SW 1271 (cell line): ENCODE results near the gene HDLBP.

Experiments used
- DNase-seq, 2 experiments: peaks; one replicate each; lab custom pipeline; 2025; lab: John Stamatoyannopoulos, UW

The HDLBP gene

DNA sequence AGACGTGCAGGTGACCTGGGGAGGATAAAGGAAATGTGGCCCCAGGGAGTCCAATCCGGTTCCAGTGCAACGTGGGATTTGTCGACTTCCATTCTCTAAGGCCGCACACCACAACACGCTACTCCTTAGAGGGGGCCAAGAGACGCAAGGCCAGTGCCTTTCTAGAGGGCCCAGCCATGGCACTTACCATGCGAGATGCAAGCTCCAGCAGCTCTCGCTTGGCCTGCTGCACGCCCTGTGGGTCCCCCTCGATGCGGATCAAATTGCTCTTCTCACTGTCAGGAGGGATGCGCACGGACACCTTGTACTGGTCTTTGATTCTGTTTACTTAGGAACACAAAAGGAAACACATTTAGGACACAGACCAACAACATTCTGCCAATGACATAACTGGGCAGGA, 65.8 kb downstream of the HDLBP start:
- no peak for DNase-seq

DNA sequence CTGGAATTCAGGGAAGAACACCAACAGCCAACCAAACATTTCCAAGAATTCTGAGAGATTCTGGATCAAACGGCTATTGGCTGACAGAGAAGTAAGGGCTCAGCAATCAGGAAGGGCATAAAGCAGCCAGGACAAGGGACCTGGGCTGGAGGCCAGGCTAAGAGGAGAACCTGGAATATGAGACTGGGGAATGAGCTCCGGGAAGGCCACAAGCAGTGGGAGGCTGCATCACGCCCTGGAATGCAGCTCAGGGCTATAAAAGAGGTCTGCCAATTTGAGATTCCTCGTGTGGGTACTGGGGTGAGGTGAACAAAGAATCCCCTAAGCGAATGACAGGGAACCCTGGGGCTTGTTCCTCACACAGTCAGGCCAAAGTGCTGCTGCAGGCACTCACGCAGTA, 66.6 kb downstream of the HDLBP start:
- DNase-seq = no peak

DNA sequence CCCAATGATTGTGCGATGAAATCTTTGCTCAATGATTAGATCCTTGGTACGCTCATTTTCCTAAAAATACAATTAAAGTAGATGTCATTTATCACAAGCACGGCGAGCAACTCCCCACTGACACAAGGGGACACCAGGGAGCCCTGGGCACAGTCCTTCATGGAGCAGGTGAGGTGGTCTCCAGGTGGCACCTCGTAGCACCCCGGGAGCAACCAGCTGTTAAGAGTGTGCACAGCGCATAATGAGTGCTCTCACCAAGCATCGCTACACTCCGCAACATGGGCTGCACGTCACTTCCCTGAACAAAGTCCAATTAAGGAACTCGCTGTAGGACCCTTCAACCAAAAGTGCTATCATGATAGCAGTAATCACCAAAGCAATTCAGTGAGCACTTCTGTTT, 67.2 kb downstream of the HDLBP start:
- DNase-seq = no peak

DNA sequence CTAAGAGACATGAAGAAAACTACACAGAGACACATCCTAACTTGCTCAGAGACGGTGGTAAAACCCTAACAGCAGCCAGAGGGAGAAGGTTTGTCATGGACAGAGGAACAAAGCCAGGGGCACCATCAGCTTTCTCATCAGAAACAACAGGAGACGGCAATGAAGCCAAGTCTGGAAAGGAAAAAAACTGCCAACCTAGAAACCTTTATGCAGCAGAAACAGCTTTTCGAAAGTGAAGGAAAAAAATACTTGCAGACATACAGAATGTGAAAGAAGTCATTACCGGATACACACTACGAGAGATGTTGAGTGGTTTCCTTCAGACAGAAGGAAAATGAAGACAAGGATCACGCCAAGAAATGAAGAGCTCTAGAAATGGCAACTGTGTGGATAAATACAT, 71.1 kb downstream of the HDLBP start:
- no peak for DNase-seq

DNA sequence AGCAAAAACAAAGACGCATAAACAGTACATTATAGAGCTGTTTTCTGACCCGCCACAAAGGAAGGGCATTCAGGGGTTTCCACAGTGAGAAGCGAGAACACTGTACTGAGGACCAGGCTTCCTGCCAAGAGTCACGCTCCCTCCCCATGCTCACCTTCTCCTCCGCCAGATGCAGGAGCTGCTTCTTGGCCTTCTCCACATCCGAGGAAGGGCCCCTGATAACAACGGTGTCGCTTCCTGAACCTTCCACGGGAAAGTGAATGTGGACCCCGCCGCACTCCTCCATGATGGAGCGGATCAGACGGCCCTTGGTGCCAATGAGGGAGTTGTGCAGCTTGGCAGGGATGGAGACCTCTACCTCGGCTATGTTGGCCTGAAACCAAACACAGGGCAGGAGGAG, 73.2 kb downstream of the HDLBP start:
- no peak for DNase-seq

DNA sequence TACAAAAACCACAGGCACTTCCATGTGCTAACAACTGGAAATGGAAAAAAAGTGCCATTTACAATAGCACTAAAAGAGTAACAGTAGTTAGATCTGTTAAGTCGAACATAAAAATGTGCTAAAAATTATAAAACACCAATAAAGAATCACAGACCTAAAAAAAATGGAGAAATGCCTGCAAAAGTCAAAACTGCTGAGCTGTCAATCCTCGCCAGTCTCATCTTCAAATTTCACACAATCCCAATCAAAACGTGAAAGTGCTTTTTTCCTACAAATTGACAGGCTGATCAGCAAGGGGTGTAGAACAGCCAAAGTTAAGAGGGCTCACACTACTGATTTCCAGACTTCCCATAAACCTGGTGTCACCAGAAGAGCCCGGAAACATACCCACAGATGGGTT, 73.8 kb downstream of the HDLBP start:
- DNase-seq = no peak

DNA sequence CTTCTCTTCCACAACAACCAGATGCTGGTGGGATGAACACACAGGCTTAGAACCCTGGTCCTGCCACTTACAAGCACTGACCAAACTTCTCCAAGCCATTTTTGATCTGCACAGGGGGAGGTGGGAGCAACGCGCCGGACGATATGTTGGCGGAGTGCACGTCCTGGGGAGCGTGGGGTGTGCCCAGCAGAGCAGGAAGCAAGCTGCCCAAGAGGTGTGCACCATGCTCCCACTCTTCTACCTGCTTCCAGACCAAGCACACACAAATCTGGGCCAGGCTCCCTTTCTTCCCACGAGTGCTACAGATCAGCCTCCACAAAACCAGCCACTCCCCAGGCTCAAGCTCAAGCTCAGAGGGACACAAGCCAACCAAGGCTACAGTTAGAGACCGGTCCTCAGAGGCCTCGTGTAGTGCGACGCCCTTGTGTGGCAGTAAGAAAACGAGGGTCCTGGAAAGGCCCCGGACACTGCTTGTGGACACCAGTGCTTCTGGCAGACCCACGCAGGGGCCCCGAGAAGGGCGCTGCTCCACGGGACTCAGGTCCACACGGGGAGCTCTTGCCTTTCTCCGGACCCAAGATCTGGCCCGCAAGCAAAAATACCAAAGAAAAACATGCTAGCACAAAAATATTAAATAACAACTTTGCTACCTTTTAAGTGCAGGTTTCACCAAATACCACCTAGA, 75.0 kb downstream of the HDLBP start:
- no peak for DNase-seq

DNA sequence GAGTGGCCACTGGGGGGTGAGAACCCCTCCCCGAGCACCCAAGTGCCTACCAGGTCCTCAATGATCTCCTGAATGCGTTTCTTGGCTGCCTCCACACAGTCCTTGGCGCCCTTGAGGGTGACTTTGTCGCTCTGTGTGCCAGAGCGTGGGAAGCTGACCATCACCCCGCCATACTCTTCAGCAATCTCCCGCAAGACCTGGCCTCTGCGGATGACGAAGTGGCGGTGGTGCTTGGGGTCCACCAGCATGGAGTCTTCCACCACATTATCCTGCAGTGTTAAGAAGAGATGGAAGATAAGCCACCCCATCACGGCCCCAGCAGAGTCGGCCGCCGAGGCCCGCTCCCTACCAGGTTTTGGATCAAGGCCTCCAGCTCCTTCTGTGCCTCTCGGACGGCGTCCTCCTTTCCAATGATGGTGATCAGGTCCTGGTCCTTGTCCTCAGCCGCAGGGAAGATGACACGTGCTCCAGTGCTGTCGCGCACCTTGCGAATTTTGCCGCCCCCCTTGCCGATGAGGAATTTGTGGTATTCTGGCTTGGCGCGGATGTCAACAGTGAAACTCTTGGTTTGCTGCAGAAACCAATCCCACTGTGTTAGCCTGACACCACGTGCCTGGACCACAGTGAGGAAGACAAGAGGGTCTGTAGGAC, 75.8 kb downstream of the HDLBP start:
- DNase-seq = no peak

DNA sequence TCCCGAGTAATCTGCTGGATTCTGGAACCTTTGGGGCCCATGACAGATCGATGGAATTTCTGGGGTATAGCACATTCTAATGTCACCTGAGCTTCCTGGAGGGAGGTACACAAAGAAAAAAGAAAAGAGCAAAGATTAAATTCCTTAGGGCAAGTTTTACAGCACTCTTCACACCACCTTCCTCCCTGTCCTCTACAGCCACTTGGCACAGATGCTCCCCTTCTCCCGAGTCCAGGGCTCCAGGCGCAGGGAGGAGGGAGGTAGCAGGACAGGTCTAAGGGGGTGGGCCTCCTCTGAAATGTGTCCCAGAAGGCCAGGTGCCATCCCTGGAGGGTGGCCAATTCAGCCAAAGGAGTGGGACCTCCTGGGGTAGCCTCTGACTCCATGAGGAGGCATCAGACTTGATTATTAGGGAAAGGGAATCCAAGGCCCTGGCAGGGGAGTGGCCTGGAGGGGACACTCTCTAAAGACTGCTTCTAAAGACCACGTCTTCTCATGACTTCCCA, 76.7 kb downstream of the HDLBP start:
- no peak for DNase-seq

DNA sequence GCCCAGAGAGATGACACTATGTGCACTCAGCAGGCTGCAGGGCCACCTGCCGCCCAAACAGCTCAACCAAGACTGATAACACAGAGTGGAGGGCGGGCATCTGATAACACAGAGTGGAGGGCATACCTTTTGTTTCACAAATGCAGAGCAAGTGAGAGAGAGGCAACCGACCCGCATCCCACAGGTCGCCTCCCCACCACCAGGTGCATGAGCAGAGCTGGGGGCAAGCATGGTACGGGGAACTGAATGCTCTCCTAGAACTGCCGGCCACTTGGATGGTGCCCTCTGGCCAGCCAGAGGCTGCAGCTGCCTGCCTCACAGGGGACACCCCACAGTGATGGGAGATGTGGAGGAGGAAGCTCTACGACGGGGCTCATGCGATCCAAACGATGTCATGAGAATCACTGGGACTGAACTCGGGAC, 77.5 kb downstream of the HDLBP start:
- DNase-seq = no peak

DNA sequence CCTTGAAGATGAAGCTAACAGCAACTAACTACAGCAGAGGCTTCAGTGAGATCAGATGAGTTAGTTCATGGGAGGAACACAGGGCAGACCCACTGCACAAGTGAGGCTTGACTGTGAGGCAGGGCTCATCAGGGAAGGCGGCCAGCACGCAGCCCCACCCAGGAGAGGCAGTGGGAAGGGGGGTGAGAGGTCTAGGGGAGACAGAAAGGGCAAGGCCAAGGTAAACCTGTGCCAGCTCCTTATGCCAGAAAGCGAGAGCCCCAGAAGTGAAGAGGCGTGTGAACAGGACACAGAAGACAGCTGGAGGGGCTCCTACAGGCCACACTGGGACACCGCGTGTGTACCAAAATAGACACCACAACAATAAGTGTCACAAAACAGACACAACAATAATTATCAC, 78.4 kb downstream of the HDLBP start:
- no peak for DNase-seq

DNA sequence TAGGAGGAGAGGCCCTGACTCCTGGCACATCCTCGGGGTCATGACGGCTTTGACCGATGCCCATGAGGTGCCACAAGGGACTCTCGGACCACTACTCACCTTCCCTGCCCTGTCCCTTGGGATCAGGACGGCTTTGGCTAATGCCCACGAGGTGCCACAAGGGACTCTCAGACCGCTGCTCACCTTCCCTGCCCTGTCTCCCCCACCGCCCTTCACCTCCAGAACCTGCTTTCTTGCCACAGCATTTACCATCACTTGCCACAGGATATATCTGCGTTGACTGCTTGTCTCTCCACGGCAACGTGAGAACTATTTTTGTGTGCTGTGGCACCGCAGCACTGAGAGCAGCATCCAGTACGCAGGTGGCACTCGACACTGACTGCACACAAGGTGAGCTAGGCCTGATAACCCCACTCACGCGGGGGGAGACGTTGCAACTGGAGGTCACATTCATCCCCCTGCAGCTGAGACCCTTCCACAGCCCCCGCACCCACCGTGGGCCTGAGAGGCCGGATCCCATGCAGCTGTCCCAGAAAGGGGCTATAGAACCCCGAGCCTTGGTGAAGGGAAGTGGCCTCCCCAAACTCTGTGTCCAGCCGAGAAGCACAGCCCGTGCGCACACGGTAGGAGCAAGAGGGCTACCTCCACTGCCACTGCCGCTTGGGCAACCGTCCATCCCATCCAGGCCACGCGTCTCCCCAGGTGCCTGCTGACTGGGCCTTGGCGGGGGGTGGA, 79.4 kb downstream of the HDLBP start:
- DNase-seq = no peak

DNA sequence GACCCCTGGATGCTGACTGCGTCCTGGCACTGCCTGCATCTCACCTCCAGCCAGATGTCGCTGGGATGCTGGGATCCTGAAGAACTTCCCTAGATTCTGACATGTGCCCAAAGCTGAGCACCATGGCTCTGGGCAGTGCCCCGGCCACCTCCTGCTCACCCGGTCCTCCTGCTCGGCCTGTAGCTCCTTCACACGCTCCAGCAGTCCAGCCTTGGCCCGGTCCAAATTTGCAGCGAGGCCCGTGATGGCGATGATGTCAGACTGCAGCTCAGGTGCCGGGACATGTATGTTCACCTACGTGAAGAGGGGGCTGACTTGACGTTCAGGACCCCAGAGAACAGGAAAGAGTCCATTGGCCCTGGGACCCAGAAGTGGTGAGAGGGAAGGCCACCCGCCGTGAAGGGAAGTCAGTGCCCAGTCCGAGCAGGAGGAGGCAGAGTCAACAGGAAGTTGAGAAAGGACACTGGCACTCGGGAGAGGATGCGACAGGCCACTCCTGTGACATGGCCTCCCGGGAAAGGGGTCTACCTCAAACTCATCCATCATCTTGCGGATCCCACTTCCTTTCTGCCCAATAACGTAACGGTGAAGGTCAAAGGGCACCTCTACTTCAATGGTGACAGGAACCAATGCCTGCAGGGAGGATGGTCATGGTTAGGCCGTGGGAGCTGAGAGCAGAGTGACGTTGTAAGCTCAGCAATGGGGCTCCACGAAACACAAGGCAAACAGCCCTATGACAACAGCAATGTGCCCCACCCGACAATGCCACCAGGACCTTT, 80.3 kb downstream of the HDLBP start:
- no peak for DNase-seq

DNA sequence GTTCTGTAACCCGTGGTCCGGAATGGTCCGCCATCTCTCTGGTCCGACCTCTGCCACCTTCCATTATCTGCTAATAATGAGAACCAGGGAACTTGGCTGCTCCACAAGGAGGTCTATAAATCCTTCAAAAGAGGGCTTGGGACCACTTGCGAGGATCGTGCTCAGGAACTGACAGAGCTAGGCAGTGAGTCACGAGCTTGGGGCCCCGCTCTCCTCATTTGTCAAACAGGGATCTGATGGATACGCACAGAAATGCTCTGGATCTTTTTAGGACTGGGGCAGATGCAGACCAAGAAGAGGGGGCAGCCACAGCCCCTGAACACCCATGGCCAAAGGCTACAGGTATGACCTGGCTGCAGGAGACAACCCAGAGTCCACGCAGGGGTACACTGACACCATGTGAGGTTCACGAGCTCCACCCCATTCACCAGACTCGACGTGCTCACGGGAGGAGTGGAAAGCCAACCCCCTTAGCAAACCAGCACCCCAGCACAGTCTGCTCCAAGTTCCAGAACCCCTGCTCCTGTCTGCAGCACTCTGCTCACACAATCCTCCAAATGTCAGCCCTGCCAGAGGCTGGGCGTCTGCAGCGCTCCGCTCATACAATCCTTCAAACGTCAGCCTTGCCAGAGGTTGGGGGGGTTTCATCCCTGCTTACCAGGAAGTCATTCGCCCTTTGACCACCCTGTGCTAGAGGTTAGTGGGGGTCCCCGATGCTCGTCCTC, 81.2 kb downstream of the HDLBP start:
- no peak for DNase-seq

DNA sequence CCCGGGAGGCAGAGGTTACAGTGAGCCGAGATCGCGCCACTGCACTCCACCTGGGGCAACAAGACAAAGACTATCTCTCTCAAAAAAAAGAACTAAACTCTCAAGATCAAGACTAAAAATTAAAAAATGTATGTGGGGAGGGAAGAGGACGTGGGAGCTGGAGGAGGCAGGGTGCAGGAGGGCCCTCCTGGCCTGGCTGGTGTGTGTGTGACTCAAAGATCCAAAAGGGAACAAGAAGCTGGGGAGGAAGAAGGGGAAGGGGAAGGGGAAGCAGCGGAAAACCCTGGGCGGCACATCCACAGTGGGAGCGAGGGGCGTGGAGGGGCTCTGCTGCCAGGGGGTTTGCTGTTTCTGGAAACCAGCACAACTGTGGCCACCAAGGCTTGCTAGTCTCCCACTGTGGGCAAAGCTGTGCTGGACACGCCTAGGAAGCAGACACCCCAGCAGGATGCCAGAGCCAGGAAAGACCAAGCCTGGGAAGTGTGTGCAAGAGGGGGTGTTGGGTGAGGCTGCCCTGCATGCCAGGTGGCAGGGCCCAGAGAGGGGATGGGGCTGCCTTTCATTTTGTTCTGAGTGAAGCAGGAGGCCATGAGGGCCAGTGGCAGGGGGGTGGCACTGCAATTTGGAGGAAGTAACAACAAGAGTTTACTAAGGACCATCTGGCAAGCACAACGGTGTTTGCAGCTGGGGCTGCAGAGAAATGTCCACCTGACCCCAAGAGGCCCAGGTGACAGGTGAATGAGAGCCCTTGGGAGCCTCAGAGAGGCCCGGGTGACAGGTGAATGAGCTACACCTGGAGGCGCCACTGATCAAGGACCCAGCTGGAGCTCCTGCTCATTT, 82.5 kb downstream of the HDLBP start:
- no peak for DNase-seq

DNA sequence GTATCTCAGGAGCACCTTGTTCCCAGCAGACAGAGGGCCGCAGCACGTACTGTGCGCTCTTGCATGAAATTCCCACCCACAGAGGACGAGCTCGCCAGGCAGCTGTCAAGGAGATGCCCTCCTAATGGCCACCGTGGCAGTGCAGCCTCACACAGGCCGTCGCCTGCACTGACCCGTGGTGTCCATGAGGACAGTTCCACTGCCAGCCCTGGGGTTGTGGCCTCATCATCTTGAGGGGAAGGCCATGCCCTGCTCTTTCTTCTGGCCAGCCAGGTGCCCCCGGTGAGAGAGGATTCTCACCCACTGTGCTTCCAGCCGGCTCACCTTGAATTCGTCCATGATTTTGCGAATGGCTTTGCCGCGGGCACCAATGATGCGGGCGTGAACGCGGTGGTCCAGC, 85.0 kb downstream of the HDLBP start:
- DNase-seq = no peak

DNA sequence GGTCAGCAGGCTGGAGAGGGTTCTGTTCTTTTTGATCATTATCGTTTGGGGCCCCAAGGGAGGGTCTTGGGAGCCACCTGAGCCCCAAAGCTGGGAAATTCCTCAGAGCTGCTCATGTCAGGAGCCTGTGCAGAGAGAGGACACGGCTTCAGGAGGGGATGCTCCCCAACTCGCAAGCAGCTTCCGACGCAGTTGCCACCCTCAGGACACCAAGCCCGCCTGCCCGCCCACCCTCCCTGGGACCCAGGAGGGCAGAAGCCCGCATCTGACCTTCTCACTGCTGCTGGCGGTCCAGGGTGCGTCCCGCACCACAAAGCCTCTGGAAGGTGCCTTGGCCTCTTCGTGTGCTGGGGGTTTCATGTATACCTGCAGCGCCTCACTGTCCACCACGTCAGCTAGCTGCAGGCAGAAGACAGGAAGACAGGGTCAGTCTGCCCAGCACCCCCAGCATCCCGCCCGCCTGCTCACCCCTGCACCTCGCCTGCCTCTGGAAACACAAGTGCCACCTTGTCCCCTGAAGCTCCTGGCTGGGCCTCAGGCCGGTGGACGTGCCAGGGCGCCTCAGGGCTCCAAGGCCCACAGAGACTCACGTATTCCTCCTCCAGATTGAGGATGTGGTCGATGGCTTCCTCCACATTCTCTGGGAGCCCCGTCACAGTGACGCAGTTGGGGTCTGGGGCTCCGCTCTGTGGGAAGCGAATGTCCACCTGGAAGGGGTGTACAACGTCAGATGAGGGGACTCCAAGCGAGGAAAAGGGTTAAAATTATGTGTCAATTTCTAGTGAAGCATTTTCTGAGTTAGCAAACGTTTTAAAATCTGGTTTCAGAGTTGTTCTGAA, 85.7 kb downstream of the HDLBP start:
- no peak for DNase-seq

DNA sequence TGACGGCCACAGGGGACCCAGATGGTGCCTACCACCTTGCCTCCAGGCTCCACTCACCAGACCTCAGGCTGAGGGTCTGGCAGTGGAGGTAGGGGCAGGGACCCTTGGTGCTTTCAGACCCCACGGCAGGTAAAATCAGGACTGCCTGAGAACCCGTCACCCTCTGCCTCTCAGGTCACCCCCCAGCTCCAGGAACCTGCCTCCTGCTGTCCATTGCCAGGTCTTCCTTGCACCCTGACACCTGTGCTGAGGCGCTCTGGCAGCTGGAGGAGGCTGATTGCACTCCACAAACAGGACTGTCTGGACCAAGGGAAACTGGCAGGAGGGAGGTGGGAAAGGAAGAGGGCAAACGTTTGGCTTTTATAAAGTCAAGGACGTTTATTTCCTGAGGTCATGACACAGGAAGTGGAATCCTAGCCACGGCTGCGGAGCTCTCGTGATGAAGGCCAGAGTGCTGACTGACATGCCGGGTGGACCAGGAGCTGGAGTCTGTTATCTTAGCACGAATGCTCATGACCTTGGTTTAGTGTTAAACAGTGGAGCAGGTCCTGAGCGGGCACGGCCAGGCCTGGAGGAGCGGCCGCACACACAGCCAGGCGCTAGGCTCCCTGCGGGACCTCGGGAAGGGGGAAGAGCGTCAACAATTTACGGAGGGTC, 86.5 kb downstream of the HDLBP start:
- DNase-seq = no peak
